Astrocyte (in vitro differentiated cells and primary cell): ENCODE measurements around the gene FUCA1.

ENCODE experiments used
- EZH2 ChIP-seq: IDR thresholded peaks from 2 replicates; pipeline ENCODE4 v1.6.1; 2012; ENCODE audit warnings: mild to moderate bottlenecking, low read length, inconsistent platforms; ENCODE audit not compliant: insufficient read depth
- TF ChIP-seq, protein P1 (sequence below): IDR thresholded peaks from 2 replicates; pipeline ENCODE4 v1.5.1; 2011; ENCODE audit warnings: low read depth, mild to moderate bottlenecking, inconsistent platforms, low read length, moderate library complexity; ENCODE audit not compliant: insufficient read depth

DNA sequence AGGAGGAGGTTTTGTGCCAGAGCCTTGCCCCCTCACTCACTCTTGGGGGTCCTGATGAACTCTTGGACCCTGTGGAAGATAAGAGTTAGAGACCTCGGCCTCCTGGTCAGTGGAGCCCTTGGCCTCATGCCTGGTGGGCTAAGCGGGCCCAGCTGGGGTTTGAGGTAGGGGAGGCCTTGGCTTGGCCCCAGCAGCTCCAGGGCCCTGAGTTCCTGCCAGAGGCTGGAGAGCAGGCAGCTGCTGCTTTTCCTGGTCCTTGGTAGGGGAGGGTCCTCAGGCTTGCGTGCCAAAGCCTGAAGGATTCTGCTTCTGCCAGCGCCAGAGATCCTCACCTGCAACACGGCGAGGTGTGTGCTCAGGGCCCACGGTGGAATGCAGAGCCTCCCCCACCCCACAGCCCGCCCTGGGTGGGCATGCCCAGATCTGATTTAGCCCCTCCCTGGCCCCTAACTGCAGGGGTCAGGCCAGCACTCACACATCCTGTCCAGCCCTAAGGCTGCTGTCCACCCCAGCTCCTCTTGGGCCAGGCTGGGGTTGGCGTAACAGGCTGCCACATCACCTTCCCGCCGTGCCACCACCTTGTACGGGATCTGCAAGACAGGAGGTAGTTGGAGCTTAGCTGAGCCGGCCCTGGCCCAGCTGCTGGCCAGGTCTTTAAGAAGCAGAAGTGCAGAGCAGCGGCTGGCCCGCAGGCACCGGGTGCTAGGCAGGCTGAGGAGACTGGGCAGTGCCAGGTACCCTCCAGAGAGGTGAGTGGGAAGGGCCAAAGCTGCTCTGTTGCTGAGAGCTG lies 72.2 kb downstream of the FUCA1 start:
- TF ChIP-seq, protein P1, sequence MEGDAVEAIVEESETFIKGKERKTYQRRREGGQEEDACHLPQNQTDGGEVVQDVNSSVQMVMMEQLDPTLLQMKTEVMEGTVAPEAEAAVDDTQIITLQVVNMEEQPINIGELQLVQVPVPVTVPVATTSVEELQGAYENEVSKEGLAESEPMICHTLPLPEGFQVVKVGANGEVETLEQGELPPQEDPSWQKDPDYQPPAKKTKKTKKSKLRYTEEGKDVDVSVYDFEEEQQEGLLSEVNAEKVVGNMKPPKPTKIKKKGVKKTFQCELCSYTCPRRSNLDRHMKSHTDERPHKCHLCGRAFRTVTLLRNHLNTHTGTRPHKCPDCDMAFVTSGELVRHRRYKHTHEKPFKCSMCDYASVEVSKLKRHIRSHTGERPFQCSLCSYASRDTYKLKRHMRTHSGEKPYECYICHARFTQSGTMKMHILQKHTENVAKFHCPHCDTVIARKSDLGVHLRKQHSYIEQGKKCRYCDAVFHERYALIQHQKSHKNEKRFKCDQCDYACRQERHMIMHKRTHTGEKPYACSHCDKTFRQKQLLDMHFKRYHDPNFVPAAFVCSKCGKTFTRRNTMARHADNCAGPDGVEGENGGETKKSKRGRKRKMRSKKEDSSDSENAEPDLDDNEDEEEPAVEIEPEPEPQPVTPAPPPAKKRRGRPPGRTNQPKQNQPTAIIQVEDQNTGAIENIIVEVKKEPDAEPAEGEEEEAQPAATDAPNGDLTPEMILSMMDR, result no peak
- TF ChIP-seq EZH2, result no peak
